Measurements from ENCODE around the gene PLA2G4E. TPM values are rescaled to one million over a fixed set of nuclear protein-coding genes. Genes with fewer than 3 reads are reported as not detected.
A peak's percentile ranks its signal among the peaks of the same experiment; 100 is the strongest.

The PLA2G4E gene
- total RNA-seq, 3 donors from 2014 or later = not detected

DNA sequence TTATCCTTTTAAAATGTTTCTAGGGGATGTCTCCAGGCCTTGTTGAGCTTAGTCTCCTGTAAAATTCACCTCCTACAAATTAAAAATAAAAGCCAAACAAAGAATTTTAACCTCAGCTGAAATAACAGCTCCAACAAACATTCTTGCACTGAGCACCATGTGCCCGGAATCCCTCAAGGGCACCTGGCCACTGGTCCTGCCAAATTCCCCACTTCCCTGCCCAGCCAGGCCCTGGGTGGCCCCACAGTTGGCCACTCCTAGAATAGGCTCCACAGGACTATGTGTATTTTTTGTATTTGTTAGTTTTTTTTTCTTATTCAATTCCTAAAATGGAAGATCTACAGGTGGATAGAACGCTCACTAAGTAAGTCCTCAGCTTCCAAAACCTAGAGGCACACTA is 33.1 kb upstream of the PLA2G4E start:
- Histone ChIP-seq H3K36me3 (no peaks in the 10 kb centered on the region), H3K9me3 (no peaks in the 10 kb centered on the region), H3K4me3 (no peak overlapping the region), H3K27me3 (no peaks in the 10 kb centered on the region), H3K4me1 (no peaks in the 10 kb centered on the region), H3K27ac (peak overlapping the region; percentile 44 to 65)
- TF ChIP-seq CTCF (IDR thresholded peaks at IDR 0.05) (no peak), POLR2A (IDR thresholded peaks at IDR 0.05) (no peak), POLR2AphosphoS5 (IDR thresholded peaks at IDR 0.05) (no peak)
- intact Hi-C loops (cut with DNase I; ENCODE audit: low total_unique reads) = no loop called here
- peak in 1 of 2 donors; percentile 86 for DNase-seq (ENCODE audit: low spot score in 2 of 2)

DNA sequence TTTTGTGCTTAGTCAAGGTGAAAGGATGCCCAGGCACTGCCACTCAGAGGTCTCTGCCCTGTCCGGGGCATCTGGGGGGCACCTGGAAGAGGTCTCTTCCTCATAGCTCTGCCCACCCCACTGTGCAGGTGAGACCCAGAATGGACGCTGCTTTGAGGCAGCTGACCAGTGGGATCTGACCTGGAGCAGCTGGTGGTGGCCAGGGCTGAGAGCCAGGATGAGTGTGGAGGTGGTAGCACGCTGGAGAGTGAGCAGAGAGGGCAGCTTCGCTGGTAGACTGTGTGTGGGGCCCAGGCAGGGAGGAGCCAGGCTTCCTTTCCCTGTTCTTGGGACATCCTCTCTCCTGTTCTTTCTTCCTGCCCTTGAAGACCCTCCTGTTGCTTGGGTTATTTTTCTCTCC is 32.2 kb upstream of the PLA2G4E start:
- TF ChIP-seq POLR2AphosphoS5 (IDR thresholded peaks at IDR 0.05) (no peak), CTCF (IDR thresholded peaks at IDR 0.05) (no peak), POLR2A (IDR thresholded peaks at IDR 0.05) (no peak)
- Histone ChIP-seq H3K27ac (peak overlapping the region; percentile 44 to 65), H3K4me1 (no peaks in the 10 kb centered on the region), H3K36me3 (no peaks in the 10 kb centered on the region), H3K27me3 (no peaks in the 10 kb centered on the region), H3K9me3 (no peaks in the 10 kb centered on the region), H3K4me3 (no peak overlapping the region)
- intact Hi-C loops (cut with DNase I; ENCODE audit: low total_unique reads) = no loop called here
- DNase-seq (ENCODE audit: low spot score in 2 of 2) = no peak

DNA sequence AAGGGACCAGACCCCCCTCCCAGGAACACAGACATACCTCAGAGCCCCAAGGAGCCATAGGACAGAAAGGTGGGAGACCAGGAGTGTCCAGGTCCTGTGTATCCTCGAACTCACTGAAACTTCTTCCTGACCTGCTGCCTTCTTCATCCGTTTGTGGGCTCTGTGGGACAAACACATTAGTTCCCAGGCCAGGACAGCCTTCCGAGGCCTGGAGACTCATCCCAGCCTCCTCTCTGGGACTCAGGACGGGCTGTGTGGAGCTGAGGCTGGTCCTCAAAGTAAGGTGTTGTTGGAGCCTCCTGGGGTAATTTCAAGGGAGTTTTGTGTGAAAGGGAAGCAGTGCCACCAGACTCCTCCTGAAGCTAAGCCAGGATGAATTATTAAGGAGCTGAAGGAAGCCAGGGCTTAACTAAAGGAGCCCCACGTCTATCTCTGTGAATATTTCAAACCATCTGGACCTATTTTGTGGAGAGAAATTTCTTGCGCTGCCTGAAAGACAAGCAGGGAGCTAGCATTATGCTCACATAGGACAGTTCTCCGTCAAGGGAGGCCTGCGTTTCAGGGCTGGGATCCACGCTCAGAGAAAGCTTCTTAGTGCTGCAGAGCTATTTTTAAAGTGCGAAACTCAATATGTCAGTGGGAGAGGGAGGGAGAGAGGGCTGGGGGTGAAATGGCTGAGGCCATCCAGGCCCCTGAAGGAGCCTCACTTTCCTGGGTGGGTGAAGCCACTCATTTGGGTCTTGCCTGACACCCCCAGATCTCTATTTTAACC is 29.8 kb upstream of the PLA2G4E start:
- Histone ChIP-seq H3K36me3 (no peaks in the 10 kb centered on the region), H3K9me3 (no peaks in the 10 kb centered on the region), H3K27ac (no peak overlapping the region), H3K4me1 (no peaks in the 10 kb centered on the region), H3K27me3 (no peaks in the 10 kb centered on the region), H3K4me3 (no peak overlapping the region)
- TF ChIP-seq POLR2AphosphoS5 (IDR thresholded peaks at IDR 0.05) = no peak
- no peak for TF ChIP-seq POLR2A (IDR thresholded peaks at IDR 0.05)
- TF ChIP-seq CTCF (IDR thresholded peaks at IDR 0.05) = no peak
- intact Hi-C loops (cut with DNase I; ENCODE audit: low total_unique reads) = no loop called here
- no peak for DNase-seq (ENCODE audit: low spot score in 2 of 2)

DNA sequence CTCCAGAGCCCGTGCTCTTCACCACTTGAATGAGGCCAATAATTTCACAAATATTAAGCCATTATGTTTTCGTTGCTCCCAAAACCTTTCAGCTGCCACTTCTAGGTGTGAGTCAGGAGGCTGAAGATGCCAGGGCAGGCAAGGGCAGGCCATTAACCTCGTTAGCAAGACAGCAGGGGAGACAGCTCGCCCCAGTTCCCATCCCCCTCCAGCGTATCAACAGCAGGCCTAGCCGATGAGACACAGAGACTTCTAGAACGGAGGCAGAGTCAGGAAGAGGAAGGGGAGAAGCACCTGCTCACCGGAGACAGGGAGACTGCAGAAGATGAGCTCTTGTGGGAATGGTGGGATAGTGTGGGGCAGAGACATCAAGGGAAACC is 28.0 kb upstream of the PLA2G4E start:
- Histone ChIP-seq H3K27me3 (no peaks in the 10 kb centered on the region), H3K9me3 (no peaks in the 10 kb centered on the region), H3K27ac (no peak overlapping the region), H3K4me1 (no peaks in the 10 kb centered on the region), H3K4me3 (no peak overlapping the region), H3K36me3 (no peaks in the 10 kb centered on the region)
- intact Hi-C loops (cut with DNase I; ENCODE audit: low total_unique reads) = no loop called here
- TF ChIP-seq POLR2A (IDR thresholded peaks at IDR 0.05) (no peak), POLR2AphosphoS5 (IDR thresholded peaks at IDR 0.05) (no peak), CTCF (IDR thresholded peaks at IDR 0.05) (no peak)
- DNase-seq (ENCODE audit: low spot score in 2 of 2) = no peak

GRCh38 chr15:42048080-42048820 is 27.4 kb upstream of the PLA2G4E start:
- TF ChIP-seq CTCF (IDR thresholded peaks at IDR 0.05) = no peak
- no peak for TF ChIP-seq POLR2A (IDR thresholded peaks at IDR 0.05)
- TF ChIP-seq POLR2AphosphoS5 (IDR thresholded peaks at IDR 0.05) = no peak
- no peaks in the 10 kb centered on the region for H3K9me3 ChIP-seq
- no peaks in the 10 kb centered on the region for H3K4me1 ChIP-seq
- H3K36me3 ChIP-seq = no peaks in the 10 kb centered on the region
- no peak overlapping the region for H3K27ac ChIP-seq
- intact Hi-C loops (cut with DNase I; ENCODE audit: low total_unique reads) = no loop called here
- H3K27me3 ChIP-seq = no peaks in the 10 kb centered on the region
- no peak overlapping the region for H3K4me3 ChIP-seq
- no peak for DNase-seq (ENCODE audit: low spot score in 2 of 2)

Measured in breast epithelium (tissue), 4 donors.